Endodermal cell (in vitro differentiated cells): ENCODE data around the gene SMIM12. TPM values are rescaled to one million over a fixed set of nuclear protein-coding genes. Genes with fewer than 3 reads are reported as not detected.
"Not testable (repeated sequence)": the region's sequence is repeated elsewhere in the genome, so short reads cannot be mapped to it uniquely, and the experiment has no call there.

ENCODE experiments used
- DNase-seq: peaks from one replicate; pipeline ENCODE4 v3.0.0-alpha.2; 2017
- H3K27ac ChIP-seq: 2 replicates; pipeline ENCODE4 v1.5.1; 2013; ENCODE audit warnings: mild to moderate bottlenecking, low read depth, low read length, moderate library complexity
- H3K27me3 ChIP-seq: 2 replicates; pipeline ENCODE4 v1.6.1; 2013; ENCODE audit warnings: mild to moderate bottlenecking, low read length, moderate library complexity; ENCODE audit not compliant: insufficient read depth, control insufficient read depth, poor library complexity, severe bottlenecking
- H3K36me3 ChIP-seq: 2 replicates; pipeline ENCODE4 v1.7.0; 2013; ENCODE audit warnings: mild to moderate bottlenecking, low read length, moderate library complexity; ENCODE audit not compliant: control insufficient read depth, insufficient read depth
- H3K4me1 ChIP-seq: one replicate; pipeline ENCODE4 v1.7.0; 2013; ENCODE audit warnings: low read length; ENCODE audit not compliant: control insufficient read depth, insufficient read depth
- H3K4me3 ChIP-seq: 2 replicates; pipeline ENCODE4 v1.5.1; 2013; ENCODE audit warnings: mild to moderate bottlenecking, low read length, moderate library complexity
- H3K9ac ChIP-seq: 2 replicates; pipeline ENCODE4 v1.6.1; 2013; ENCODE audit warnings: mild to moderate bottlenecking, low read length, moderate library complexity; ENCODE audit not compliant: poor library complexity, severe bottlenecking; ENCODE audit errors: extremely low read depth
- H3K9me3 ChIP-seq: 2 replicates; pipeline ENCODE4 v1.6.1; 2013; ENCODE audit warnings: mild to moderate bottlenecking, low read length, moderate library complexity; ENCODE audit not compliant: control insufficient read depth
- H3K27ac Mint-ChIP-seq: 2 replicates; pipeline ENCODE4 v1.8.0; 2020; ENCODE audit warnings: mixed read lengths
- H3K27me3 Mint-ChIP-seq: 2 replicates; pipeline ENCODE4 v1.8.0; 2021; ENCODE audit warnings: mild to moderate bottlenecking, mixed read lengths; ENCODE audit not compliant: insufficient read depth
- H3K36me3 Mint-ChIP-seq: 2 replicates; pipeline ENCODE4 v1.8.0; 2020; ENCODE audit warnings: low read depth, mixed read lengths
- H3K4me1 Mint-ChIP-seq: 2 replicates; pipeline ENCODE4 v1.8.0; 2020; ENCODE audit warnings: mixed read lengths
- H3K4me3 Mint-ChIP-seq: 2 replicates; pipeline ENCODE4 v1.8.0; 2020; ENCODE audit warnings: mild to moderate bottlenecking, moderate library complexity, mixed read lengths
- H3K9me3 Mint-ChIP-seq: 2 replicates; pipeline ENCODE4 v1.8.0; 2020; ENCODE audit warnings: mild to moderate bottlenecking, mixed read lengths
- WGBS, 2 experiments: methylation state at CpG; one replicate each; pipeline versions ENCODE4 v1.1.5 to v1.1.7; 2013; ENCODE audit warnings: missing lambda C conversion rate in 2 of 2, mixed read lengths in 1 of 2; ENCODE audit not compliant: insufficient coverage in 1 of 2, insufficient read length in 1 of 2; 5-methylcytosine and 5-hydroxymethylcytosine counted together
- total RNA-seq, 2 donors: library from RNA; stranded (reverse); fragmentation: NEBNext Ultra II Directional in 1 of 2; extraction: Animal tissue kit (Norgen Biotek cat#: 25700) in 1 of 2; gene quantifications; 2 replicates in 1 of 2; 3 replicates in 1 of 2; pipeline ENCODE4 v1.2.1, GENCODE V29; 2021
- TF ChIP-seq, protein P1 (sequence below): fragments of 200-600 bp; sonication (generic); conservative IDR thresholded peaks from 2 replicates; pipeline ENCODE4 v1.5.0; 2021; ENCODE audit warnings: antibody characterized with exemption, mild to moderate bottlenecking

Gene SMIM12
- total RNA-seq, 2 donors from 2014 or later = 43.0 to 47.6 TPM

DNA sequence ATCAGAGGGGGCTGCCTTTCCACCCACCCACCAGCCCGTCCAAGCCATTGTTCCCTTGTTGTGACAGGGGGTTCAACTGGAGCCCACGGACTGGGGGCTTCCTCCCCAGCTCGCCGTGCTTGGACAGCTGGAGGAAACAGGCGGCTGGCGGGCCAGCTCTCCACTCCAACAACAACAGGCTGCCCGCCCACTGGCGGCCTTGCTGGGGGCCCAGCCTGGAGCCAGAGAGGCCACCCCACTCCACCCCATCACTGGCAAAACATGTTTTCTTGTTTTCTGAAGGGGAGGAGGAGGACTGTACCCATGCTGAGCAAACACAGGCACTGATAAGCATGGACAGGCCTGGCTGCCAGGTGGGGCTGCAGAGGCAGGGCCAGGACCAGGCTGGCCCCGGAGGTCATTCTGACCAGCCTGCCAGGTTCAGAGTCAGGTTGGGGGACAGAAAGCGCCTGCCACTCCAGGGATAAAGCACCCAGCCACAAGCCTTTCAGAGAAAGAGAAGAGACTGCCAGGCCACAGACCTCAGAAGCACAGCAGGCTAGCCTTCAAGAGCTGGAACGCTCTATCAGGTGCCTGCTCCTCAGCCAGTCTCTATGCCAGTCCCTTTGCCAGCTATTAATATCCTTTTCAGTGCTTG is 34.0 kb downstream of the SMIM12 start:
- DNase-seq = no peak
- peaks cover 7% of the 10 kb centered on the region for H3K9me3 ChIP-seq
- no peaks in the 10 kb centered on the region for H3K27me3 Mint-ChIP-seq
- H3K4me1 ChIP-seq = peaks cover 17% of the 10 kb centered on the region
- peaks cover 28% of the 10 kb centered on the region for H3K4me1 Mint-ChIP-seq
- no peak overlapping the region for H3K27ac Mint-ChIP-seq
- H3K9me3 Mint-ChIP-seq = no peaks in the 10 kb centered on the region
- H3K27ac ChIP-seq = no peak overlapping the region
- no peak overlapping the region for H3K4me3 Mint-ChIP-seq
- WGBS, 2 experiments = 89% methylated on average over 3 to 11 of the region's 11 CpGs
- TF ChIP-seq, protein P1, sequence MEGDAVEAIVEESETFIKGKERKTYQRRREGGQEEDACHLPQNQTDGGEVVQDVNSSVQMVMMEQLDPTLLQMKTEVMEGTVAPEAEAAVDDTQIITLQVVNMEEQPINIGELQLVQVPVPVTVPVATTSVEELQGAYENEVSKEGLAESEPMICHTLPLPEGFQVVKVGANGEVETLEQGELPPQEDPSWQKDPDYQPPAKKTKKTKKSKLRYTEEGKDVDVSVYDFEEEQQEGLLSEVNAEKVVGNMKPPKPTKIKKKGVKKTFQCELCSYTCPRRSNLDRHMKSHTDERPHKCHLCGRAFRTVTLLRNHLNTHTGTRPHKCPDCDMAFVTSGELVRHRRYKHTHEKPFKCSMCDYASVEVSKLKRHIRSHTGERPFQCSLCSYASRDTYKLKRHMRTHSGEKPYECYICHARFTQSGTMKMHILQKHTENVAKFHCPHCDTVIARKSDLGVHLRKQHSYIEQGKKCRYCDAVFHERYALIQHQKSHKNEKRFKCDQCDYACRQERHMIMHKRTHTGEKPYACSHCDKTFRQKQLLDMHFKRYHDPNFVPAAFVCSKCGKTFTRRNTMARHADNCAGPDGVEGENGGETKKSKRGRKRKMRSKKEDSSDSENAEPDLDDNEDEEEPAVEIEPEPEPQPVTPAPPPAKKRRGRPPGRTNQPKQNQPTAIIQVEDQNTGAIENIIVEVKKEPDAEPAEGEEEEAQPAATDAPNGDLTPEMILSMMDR = no peak
- no peaks in the 10 kb centered on the region for H3K27me3 ChIP-seq
- no peak overlapping the region for H3K4me3 ChIP-seq
- no peak overlapping the region for H3K9ac ChIP-seq
- no peaks in the 10 kb centered on the region for H3K36me3 ChIP-seq
- no peaks in the 10 kb centered on the region for H3K36me3 Mint-ChIP-seq

DNA sequence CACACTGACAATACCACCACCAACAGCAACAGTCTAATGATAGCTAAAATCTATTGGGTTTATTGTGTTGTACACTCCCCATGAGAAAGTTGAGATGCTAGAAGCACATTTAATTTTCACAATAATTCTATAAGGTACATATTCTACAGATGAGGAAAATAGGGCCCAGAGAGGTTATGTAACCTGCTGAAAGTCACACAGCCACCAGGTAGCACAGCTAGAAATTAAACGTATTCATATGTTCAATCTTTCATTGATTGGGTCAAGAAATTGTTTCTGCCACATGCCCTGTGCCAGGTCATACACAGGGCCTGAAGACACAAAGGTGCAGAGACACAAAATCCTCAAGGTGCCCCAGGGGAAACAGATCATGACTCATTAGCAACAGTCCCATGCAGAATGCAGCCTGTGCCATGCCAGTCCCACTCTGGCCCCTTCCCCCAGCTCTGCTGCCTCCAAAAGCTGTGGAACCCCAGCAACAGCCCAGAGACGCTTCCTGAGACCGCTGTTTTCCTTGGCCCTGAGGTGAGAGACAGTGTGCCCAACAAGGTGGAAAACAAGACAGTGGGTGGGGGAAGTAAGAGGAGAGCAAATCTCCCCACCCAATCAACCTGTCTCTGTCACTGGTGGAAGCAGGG is 34.6 kb downstream of the SMIM12 start:
- Mint-ChIP-seq H3K4me3 (no peak overlapping the region), H3K4me1 (peaks cover 26% of the 10 kb centered on the region), H3K36me3 (no peaks in the 10 kb centered on the region), H3K9me3 (no peaks in the 10 kb centered on the region), H3K27ac (no peak overlapping the region), H3K27me3 (no peaks in the 10 kb centered on the region)
- WGBS, 2 experiments = 86 to 91% methylated on average over 3 of the region's 3 CpGs
- no peaks in the 10 kb centered on the region for H3K27me3 ChIP-seq
- TF ChIP-seq, protein P1 = no peak
- H3K9ac ChIP-seq = no peak overlapping the region
- H3K36me3 ChIP-seq = no peaks in the 10 kb centered on the region
- no peak overlapping the region for H3K27ac ChIP-seq
- H3K4me1 ChIP-seq = peaks cover 15% of the 10 kb centered on the region
- no peak overlapping the region for H3K4me3 ChIP-seq
- H3K9me3 ChIP-seq = peaks cover 7% of the 10 kb centered on the region
- DNase-seq = peak; percentile 42

DNA sequence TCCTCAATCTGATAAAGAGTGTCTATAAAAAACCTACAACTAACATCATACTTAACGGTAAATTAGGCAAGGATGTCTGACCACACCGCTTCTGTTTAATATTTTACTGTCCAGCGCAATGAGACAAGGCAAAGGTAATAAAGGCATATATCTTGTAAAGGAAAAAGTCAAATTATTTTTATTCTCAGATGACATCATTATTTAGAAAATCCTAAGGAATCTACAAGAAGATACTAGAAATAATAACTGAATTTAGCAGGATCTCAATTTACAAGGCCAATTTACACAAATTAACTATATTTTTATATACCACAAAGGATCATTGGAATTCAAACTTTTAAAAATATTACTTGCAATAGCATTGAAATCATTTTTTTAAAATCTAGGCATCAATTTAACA is 37.3 kb downstream of the SMIM12 start:
- Mint-ChIP-seq H3K27ac (no peak overlapping the region), H3K36me3 (no peaks in the 10 kb centered on the region), H3K4me3 (no peak overlapping the region), H3K4me1 (peaks cover 18% of the 10 kb centered on the region), H3K27me3 (no peaks in the 10 kb centered on the region), H3K9me3 (no peaks in the 10 kb centered on the region)
- Histone ChIP-seq H3K36me3 (no peaks in the 10 kb centered on the region), H3K27me3 (no peaks in the 10 kb centered on the region), H3K4me1 (peaks cover 13% of the 10 kb centered on the region), H3K9ac (no peak overlapping the region), H3K4me3 (no peak overlapping the region), H3K27ac (no peak overlapping the region), H3K9me3 (peaks cover 7% of the 10 kb centered on the region)
- 92% methylated on average over 3 of the region's 3 CpGs; no CpG with 5 or more reads in 1 of the 2 experiments for WGBS, 2 experiments
- no peak for DNase-seq
- TF ChIP-seq, protein P1 = no peak

DNA sequence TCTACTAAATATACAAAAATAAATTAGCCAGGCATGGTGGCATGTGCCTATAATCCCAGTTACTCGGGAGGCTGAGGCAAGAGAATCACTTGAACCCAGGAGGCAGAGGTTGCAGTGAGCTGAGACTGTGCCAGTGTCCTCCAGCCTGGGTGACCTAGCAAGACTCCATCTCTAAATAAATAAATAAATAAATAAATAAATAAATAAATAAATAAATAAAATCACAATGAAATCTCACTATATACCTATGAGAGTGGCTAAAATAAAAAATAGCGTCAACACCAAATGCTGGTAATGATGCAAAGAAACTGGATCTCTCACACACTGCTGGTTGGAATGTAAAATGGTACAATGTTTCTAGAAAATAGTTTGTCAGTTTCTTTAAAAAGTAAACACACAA is 40.7 kb downstream of the SMIM12 start:
- not testable (repeated sequence) for H3K4me1 ChIP-seq, H3K4me3 Mint-ChIP-seq, H3K27ac ChIP-seq, H3K27ac Mint-ChIP-seq, H3K9me3 Mint-ChIP-seq, H3K9me3 ChIP-seq, DNase-seq, H3K27me3 Mint-ChIP-seq, H3K9ac ChIP-seq, H3K27me3 ChIP-seq, H3K36me3 ChIP-seq, H3K4me3 ChIP-seq, H3K36me3 Mint-ChIP-seq, H3K4me1 Mint-ChIP-seq
- 67 to 95% methylated on average over 1 to 2 of the region's 2 CpGs for WGBS, 2 experiments
